GM18498 (cell line): ENCODE measurements around the gene GJD4.

Experiments
- ATAC-seq: cut with Tn5 transposase; IDR thresholded peaks from one replicate; pipeline ENCODE4 v1.9.1; 2021; ENCODE audit warnings: mild to moderate bottlenecking, moderate library complexity; ENCODE audit not compliant: unreplicated experiment

The GJD4 gene

DNA sequence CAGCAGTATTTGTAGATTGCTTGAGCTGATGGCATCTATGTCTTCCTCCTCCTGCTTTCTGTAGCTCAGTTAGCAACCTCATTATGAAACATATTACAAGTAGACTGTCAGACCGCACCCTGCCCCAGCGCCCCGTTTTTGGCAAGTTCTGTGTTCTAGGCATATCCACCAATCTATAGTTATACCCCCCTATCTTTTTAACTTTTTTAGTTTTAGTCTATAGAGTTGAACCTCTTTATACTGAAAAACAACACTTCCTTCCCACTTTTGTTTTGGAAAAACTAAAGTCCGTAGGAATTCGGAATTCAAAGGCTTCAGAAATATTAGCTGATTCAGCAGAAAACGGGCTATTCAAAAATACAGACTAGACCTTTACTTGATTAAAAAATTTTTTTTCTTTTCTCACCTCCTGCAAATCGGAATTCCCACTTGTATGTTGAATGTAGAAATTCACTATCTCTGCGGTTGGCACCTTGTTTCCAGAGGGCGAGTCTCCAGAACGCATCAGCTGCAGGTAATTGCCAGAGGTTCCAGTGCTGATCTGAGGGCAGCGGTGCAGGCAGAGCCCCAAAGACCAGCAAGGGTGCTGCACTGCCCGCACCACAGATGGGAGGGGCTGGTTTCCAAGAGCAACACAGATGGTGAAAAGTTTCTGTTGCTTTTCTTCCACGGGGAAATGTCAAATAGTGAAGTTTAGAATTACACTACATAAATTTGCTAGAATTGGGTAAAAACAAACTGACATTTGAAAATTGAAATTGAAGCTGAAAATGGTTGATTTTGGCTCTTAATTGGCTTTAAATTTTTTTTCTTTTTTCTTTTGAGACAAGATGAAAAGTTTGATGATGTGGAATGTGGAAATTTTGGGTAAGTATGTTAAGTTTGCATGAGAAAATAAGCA is 39.2 kb downstream of the GJD4 start:
- no peak for ATAC-seq

DNA sequence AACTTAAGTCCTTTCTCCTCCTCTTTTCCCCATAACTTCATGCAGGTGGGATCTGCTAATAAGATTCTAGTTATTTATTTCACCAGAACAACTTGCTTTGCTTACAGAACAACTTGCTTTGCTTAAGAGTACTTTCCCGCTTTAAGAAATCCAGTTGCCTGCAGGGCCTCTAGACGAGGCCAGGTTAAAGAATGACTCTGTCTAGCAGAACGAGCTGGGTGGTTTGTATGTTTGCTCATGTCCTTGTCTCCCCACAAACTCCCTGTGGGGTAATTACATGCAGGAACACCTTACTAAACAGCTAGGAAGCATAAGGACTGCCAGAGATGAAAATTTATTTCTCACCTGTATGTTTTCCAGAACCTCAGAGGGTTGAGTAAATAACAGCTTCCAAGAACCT is 45.8 kb downstream of the GJD4 start:
- no peak for ATAC-seq

DNA sequence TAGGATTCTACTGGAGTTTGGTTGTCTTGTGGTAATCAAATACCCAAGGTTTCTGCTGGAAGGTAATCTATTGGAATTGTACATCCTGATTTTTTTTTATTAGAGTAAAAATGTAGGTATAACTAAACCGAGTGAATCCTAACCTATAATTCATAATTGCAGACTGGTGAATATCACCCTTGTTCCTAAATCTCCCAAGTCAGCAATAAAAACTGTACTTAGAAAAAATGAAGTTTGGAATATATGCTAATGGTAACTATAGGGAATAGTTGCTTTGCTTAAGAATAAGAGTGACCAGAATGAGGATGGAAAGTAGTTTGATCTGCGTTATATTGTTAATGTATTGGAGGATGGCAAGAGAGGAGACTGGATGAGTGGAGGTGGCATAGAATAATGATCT is 47.7 kb downstream of the GJD4 start:
- no peak for ATAC-seq

DNA sequence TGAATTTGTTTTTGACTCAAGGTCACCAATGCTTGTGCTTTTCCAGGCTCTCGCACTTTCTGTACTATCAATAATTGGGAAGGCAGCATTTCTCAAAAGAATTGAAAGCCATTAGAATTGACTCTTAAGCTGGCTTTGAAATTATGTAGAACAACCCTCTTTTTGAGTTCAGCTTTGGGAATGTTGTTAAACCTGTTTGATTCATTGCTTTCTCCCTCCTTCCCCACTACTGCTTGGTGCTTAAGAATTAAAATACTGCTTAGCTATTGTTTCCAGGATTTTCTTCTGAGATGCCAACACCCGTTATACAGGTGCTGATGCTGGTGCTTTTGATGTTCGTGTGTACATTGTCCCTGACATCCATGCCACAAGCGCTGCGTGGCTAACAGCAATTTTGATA is 52.5 kb downstream of the GJD4 start:
- no peak for ATAC-seq
